K562 (cell line): Measurements from ENCODE around the gene SUV39H2.

Source experiments
- BHLHE40 ChIP-seq: IDR thresholded peaks from 2 replicates; pipeline ENCODE4 v1.6.1; 2011; ENCODE audit warnings: low read length, improper control_type of control experiment
- BRF2 ChIP-seq: IDR thresholded peaks from 3 replicates; pipeline ENCODE4 v1.6.1; 2011; ENCODE audit warnings: borderline replicate concordance, mild to moderate bottlenecking; ENCODE audit not compliant: insufficient read length, insufficient read depth
- EGR1 ChIP-seq: fragments of 450-650 bp; conservative IDR thresholded peaks from 2 replicates; pipeline ENCODE4 v1.6.1; 2017; ENCODE audit warnings: mild to moderate bottlenecking
- GABPA ChIP-seq: fragments of 200-800 bp; sonication (Bioruptor generic); conservative IDR thresholded peaks from 2 replicates; pipeline ENCODE4 v1.6.1; 2016; ENCODE audit warnings: low read depth, missing genetic modification characterization, missing compliant biosample characterization
- IRF2 ChIP-seq: sonication (generic); formaldehyde crosslinking; IDR thresholded peaks from 2 replicates; pipeline ENCODE4 v1.8.1; 2022; ENCODE audit warnings: mild to moderate bottlenecking, missing genetic modification reagents
- JUND ChIP-seq, 2 experiments: IDR thresholded peaks; 2 replicates in 1 of 2; 3 replicates in 1 of 2; pipeline ENCODE4 v1.6.1; 2011; ENCODE audit warnings: borderline replicate concordance in 2 of 2, low read depth in 2 of 2, low read length in 2 of 2, improper control_type of control experiment in 1 of 2, missing biosample characterization in 1 of 2, missing genetic modification characterization in 1 of 2, missing genetic modification reagents in 1 of 2
- PATZ1 ChIP-seq: fragments of 250-450 bp; sonication (Bioruptor Pico); IDR thresholded peaks from 2 replicates; pipeline ENCODE4 v1.5.0; 2020; ENCODE audit warnings: mild to moderate bottlenecking, borderline replicate concordance
- PHF20 ChIP-seq: fragments of 450-650 bp; IDR thresholded peaks from 2 replicates; pipeline ENCODE4 v1.6.1; 2018; ENCODE audit not compliant: partially characterized antibody
- SNAPC5 ChIP-seq: fragments of 250-450 bp; sonication (Bioruptor Pico); IDR thresholded peaks from 2 replicates; pipeline ENCODE4 v1.8.0; 2021; ENCODE audit warnings: moderate library complexity, mild to moderate bottlenecking, inconsistent platforms
- ZNF224 ChIP-seq: sonication (generic); formaldehyde crosslinking; IDR thresholded peaks from 2 replicates; pipeline ENCODE4 v1.8.0; 2022; ENCODE audit warnings: mild to moderate bottlenecking, missing genetic modification reagents
- ZNF398 ChIP-seq: fragments of 250-450 bp; sonication (Bioruptor Pico); IDR thresholded peaks from 2 replicates; pipeline ENCODE4 v1.8.0; 2021; ENCODE audit warnings: moderate library complexity, mild to moderate bottlenecking, inconsistent platforms
- ZNF449 ChIP-seq: fragments of 250-450 bp; sonication (Bioruptor Pico); IDR thresholded peaks from 2 replicates; pipeline ENCODE4 v1.8.0; 2022; ENCODE audit warnings: moderate library complexity, mild to moderate bottlenecking, inconsistent platforms

GRCh38 chr10:14906765-14907164, 28.1 kb downstream of the SUV39H2 start:
- TF ChIP-seq PHF20 (no peak), PATZ1 (CRISPR knock-in tag) (no peak), SNAPC5 (no peak), EGR1 (no peak), BRF2 (no peak), GABPA (tag) (no peak), BHLHE40 (no peak), JUND (IDR thresholded peaks at IDR 0.05; ENCODE audit: borderline replicate concordance, low read depth, low read length) (no peak), JUND (tag; IDR thresholded peaks at IDR 0.05; ENCODE audit: borderline replicate concordance, low read depth, low read length) (no peak), IRF2 (CRISPR knock-in tag) (no peak), ZNF449 (CRISPR knock-in tag) (no peak), ZNF224 (CRISPR knock-in tag) (no peak), ZNF398 (no peak)
